Activated T-helper 2 cell treated with anti-CD3 and anti-CD28 coated beads, Interferon-gamma antibody, Interleukin-2, Interleukin-4, amounts not matched to agents 10 μg/mL and 5 μg/mL and 100 μg/mL, durations not matched to agents 14 hours and 24 hours and 36 hours (primary cell): ENCODE measurements around the gene HMGCLL1. TPM values are rescaled to one million over a fixed set of nuclear protein-coding genes. Genes with fewer than 3 reads are reported as not detected.

Experiments
- DNase-seq: peaks from one replicate; pipeline ENCODE4 v3.0.0; 2021; ENCODE audit warnings: low spot score
- H3K27ac Mint-ChIP-seq: one replicate; pipeline ENCODE4 v1.8.0; 2021; ENCODE audit warnings: mixed read lengths
- H3K27me3 Mint-ChIP-seq: one replicate; pipeline ENCODE4 v1.8.0; 2021; ENCODE audit warnings: low read depth, mixed read lengths
- H3K36me3 Mint-ChIP-seq: one replicate; pipeline ENCODE4 v1.8.0; 2021; ENCODE audit warnings: low read depth, mixed read lengths
- H3K4me1 Mint-ChIP-seq: one replicate; pipeline ENCODE4 v1.8.0; 2021; ENCODE audit warnings: low read depth, mixed read lengths
- H3K4me3 Mint-ChIP-seq: one replicate; pipeline ENCODE4 v1.8.0; 2021; ENCODE audit warnings: low read depth, mild to moderate bottlenecking, moderate library complexity, mixed read lengths
- H3K9me3 Mint-ChIP-seq: one replicate; pipeline ENCODE4 v1.8.0; 2021; ENCODE audit warnings: mixed read lengths
- intact Hi-C: fragments of 100-400 bp; cut with micrococcal nuclease; formaldehyde crosslinking; loops from one replicate; pipeline ENCODE4 v1.15.1; 2023
- total RNA-seq: library from RNA; stranded (reverse); gene quantifications from 2 replicates; pipeline ENCODE4 v1.2.3, GENCODE V29; 2022

Gene HMGCLL1
- total RNA-seq, 1 donor from 2014 or later, result not detected

DNA sequence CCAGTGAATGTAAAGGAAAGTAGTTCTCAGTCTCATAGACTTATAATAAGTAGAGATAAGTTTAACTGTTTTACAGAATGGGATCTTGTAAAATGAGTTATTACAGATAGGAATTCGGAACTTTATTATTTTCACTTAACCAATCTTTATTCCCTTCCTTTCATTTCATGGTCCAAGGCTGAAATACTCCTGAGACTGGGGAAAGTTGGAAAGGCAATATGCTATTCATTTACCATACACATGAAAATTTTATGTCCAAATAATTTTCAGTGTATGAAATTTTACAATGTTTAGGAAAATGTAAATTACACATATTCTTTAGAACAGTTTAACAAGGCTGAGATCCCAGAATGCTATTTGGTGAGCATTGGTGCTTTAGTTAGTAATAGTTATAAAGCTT, 62.3 kb downstream of the HMGCLL1 start:
- DNase-seq, result no peak
- intact Hi-C loops, result no loop called here
- H3K27ac Mint-ChIP-seq, result no peak overlapping the region

DNA sequence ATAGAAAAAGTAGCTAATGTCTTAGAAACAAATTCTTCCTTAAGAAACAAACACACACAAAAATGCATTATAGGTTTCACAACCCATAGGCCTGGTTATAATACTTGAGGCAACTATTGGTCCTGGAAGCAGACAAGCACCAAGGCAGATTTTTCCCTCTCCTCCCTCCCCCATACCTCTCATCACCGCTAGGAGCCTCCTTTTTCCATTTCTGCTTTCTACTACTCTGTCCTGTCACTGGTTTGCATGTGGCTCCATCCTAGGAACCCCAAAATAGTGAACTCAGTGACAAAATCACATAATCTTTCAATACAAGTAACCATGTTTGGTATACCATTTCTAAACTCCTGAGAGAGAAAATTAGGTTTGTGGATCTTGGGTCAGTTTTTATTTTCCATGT, 66.1 kb downstream of the HMGCLL1 start:
- intact Hi-C loops, result no loop called here
- H3K9me3 Mint-ChIP-seq, result peaks cover 5% of the 10 kb centered on the region
- no peak for DNase-seq
- H3K36me3 Mint-ChIP-seq, result no peaks in the 10 kb centered on the region
- no peak overlapping the region for H3K27ac Mint-ChIP-seq
- no peaks in the 10 kb centered on the region for H3K27me3 Mint-ChIP-seq
- H3K4me1 Mint-ChIP-seq, result no peaks in the 10 kb centered on the region
- H3K4me3 Mint-ChIP-seq, result no peak overlapping the region

More for the DNA sequence above, 62.3 kb downstream of the HMGCLL1 start:
- Mint-ChIP-seq H3K9me3 (no peaks in the 10 kb centered on the region), H3K36me3 (no peaks in the 10 kb centered on the region), H3K27me3 (no peaks in the 10 kb centered on the region), H3K4me3 (no peak overlapping the region), H3K4me1 (no peaks in the 10 kb centered on the region)

- H3K36me3 Mint-ChIP-seq, result no peaks in the 10 kb centered on the region
- intact Hi-C loops, result no loop called here
- H3K4me1 Mint-ChIP-seq, result no peaks in the 10 kb centered on the region
- H3K27ac Mint-ChIP-seq, result no peak overlapping the region
- no peak for DNase-seq
- H3K27me3 Mint-ChIP-seq, result no peaks in the 10 kb centered on the region
- H3K9me3 Mint-ChIP-seq, result peaks cover 5% of the 10 kb centered on the region
- H3K4me3 Mint-ChIP-seq, result no peak overlapping the region
Measured at GRCh38 chr6:55511122-55511800, 67.7 kb downstream of the HMGCLL1 start.

- Mint-ChIP-seq H3K27me3 (no peaks in the 10 kb centered on the region), H3K4me3 (no peak overlapping the region)
- intact Hi-C loops, result no loop called here
Measured at GRCh38 chr6:55499591-55499990, 79.4 kb downstream of the HMGCLL1 start.

DNA sequence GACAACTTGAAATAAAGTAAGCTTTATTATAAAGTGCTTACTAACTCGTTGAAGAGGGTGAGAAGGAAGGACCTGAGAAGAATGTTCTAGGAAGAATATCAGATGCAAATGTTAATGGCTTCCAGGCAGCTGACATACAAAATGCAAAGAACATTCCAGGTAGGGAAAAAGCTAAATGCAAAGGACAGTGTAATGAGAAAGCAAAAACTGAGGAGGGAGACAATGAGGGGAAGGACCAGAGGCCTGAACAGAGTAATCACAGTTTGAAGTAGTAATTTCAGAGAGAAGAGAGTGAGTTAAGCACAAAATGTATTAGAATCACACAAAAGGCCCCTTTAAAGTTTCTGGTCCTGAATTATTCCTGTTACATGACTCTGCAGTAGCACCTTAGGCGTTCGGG, 81.3 kb downstream of the HMGCLL1 start:
- H3K4me1 Mint-ChIP-seq, result no peaks in the 10 kb centered on the region
- no peaks in the 10 kb centered on the region for H3K27me3 Mint-ChIP-seq
- intact Hi-C loops, result no loop called here
- H3K9me3 Mint-ChIP-seq, result no peaks in the 10 kb centered on the region
- no peak for DNase-seq
- H3K4me3 Mint-ChIP-seq, result no peak overlapping the region
- no peaks in the 10 kb centered on the region for H3K36me3 Mint-ChIP-seq
- H3K27ac Mint-ChIP-seq, result no peak overlapping the region

More at GRCh38 chr6:55499591-55499990, 79.4 kb downstream of the HMGCLL1 start:
- H3K4me1 Mint-ChIP-seq, result no peaks in the 10 kb centered on the region
- H3K9me3 Mint-ChIP-seq, result peaks cover 4% of the 10 kb centered on the region
- no peaks in the 10 kb centered on the region for H3K36me3 Mint-ChIP-seq
- H3K27ac Mint-ChIP-seq, result no peak overlapping the region
- DNase-seq, result no peak

GRCh38 chr6:55496201-55496600, 82.8 kb downstream of the HMGCLL1 start:
- H3K4me3 Mint-ChIP-seq, result no peak overlapping the region
- no peaks in the 10 kb centered on the region for H3K27me3 Mint-ChIP-seq
- no peaks in the 10 kb centered on the region for H3K36me3 Mint-ChIP-seq
- no peaks in the 10 kb centered on the region for H3K4me1 Mint-ChIP-seq
- no peak for DNase-seq
- intact Hi-C loops, result no loop called here
- H3K9me3 Mint-ChIP-seq, result no peaks in the 10 kb centered on the region
- no peak overlapping the region for H3K27ac Mint-ChIP-seq

GRCh38 chr6:55495277-55495676, 83.7 kb downstream of the HMGCLL1 start:
- Mint-ChIP-seq H3K36me3 (no peaks in the 10 kb centered on the region), H3K4me3 (no peak overlapping the region), H3K9me3 (no peaks in the 10 kb centered on the region), H3K27me3 (no peaks in the 10 kb centered on the region), H3K27ac (no peak overlapping the region), H3K4me1 (no peaks in the 10 kb centered on the region)
- intact Hi-C loops, result no loop called here
- DNase-seq, result no peak

DNA sequence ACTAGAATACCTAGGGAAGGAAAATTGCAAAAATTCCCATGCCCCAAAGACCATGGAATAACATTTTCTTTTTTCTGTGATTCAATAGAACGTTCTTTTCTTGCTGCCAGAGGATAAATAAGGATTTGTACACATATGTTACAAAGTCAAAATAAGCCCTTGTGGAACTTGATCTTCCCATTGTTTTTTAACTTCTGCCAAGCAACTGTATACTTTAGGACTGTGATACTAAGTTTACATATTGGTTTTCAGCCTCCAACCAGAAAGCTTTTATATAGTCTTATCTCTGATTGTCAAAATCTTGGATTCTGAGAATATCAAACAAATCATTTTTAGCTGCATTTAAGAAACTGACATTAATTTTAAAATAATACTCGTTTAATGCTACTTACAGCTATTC, 84.6 kb downstream of the HMGCLL1 start:
- H3K4me1 Mint-ChIP-seq, result no peaks in the 10 kb centered on the region
- H3K27me3 Mint-ChIP-seq, result no peaks in the 10 kb centered on the region
- intact Hi-C loops, result no loop called here
- no peaks in the 10 kb centered on the region for H3K36me3 Mint-ChIP-seq
- H3K9me3 Mint-ChIP-seq, result no peaks in the 10 kb centered on the region
- no peak overlapping the region for H3K4me3 Mint-ChIP-seq
- no peak for DNase-seq
- H3K27ac Mint-ChIP-seq, result no peak overlapping the region

DNA sequence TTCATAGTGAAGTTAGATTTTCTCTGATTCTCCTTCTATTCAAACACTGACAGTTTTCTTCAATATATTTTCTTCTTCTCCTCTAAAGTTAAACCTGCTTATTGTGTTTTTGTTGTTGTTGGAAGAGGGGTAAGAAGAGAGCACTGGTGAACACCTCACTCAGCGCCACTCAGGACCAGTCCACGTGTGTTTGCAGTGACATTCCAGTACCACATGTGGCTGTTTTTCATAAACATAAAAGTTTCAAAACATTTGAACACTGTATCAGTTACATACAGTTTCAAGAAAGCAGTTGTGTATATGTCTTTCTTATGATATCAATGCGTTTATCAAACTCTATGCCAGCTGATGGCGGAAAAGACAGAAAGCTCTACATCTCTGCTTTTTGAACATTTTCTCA, 86.7 kb downstream of the HMGCLL1 start:
- H3K36me3 Mint-ChIP-seq, result no peaks in the 10 kb centered on the region
- no peaks in the 10 kb centered on the region for H3K27me3 Mint-ChIP-seq
- no peak for DNase-seq
- H3K4me3 Mint-ChIP-seq, result no peak overlapping the region
- H3K27ac Mint-ChIP-seq, result no peak overlapping the region
- no peaks in the 10 kb centered on the region for H3K4me1 Mint-ChIP-seq
- intact Hi-C loops, result no loop called here
- H3K9me3 Mint-ChIP-seq, result peaks cover 4% of the 10 kb centered on the region

GRCh38 chr6:55490871-55491270, 88.1 kb downstream of the HMGCLL1 start:
- peaks cover 4% of the 10 kb centered on the region for H3K9me3 Mint-ChIP-seq
- H3K4me1 Mint-ChIP-seq, result no peaks in the 10 kb centered on the region
- DNase-seq, result no peak
- no peak overlapping the region for H3K27ac Mint-ChIP-seq
- intact Hi-C loops, result no loop called here
- no peaks in the 10 kb centered on the region for H3K27me3 Mint-ChIP-seq
- H3K4me3 Mint-ChIP-seq, result no peak overlapping the region
- H3K36me3 Mint-ChIP-seq, result no peaks in the 10 kb centered on the region

- no peaks in the 10 kb centered on the region for H3K27me3 Mint-ChIP-seq
- no peaks in the 10 kb centered on the region for H3K4me1 Mint-ChIP-seq
- no peaks in the 10 kb centered on the region for H3K9me3 Mint-ChIP-seq
- no peak for DNase-seq
- intact Hi-C loops, result no loop called here
- no peak overlapping the region for H3K27ac Mint-ChIP-seq
- no peak overlapping the region for H3K4me3 Mint-ChIP-seq
- H3K36me3 Mint-ChIP-seq, result no peaks in the 10 kb centered on the region
Measured at GRCh38 chr6:55474382-55474781, 104.6 kb downstream of the HMGCLL1 start.

DNA sequence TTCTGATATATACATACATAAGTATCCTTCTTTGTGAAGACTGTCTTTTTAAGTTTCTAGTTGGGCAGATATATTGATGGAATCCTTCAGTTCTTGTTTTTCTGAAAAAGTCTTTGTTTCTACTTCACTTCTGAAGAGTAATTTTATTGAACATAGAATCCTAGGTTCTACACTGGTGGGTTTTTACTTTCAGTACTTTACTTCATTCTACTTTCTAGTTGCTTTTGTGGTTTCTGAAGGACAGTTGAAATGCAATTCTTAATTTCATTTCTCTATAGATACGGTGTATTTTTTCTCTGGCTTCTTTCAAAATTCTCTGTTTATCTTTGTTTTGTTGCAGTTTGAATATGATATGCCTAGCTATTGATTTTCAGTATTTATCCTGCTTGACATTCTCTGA, 105.3 kb downstream of the HMGCLL1 start:
- H3K27me3 Mint-ChIP-seq, result no peaks in the 10 kb centered on the region
- H3K9me3 Mint-ChIP-seq, result no peaks in the 10 kb centered on the region
- no peak overlapping the region for H3K4me3 Mint-ChIP-seq
- intact Hi-C loops, result no loop called here
- DNase-seq, result no peak
- H3K27ac Mint-ChIP-seq, result no peak overlapping the region
- no peaks in the 10 kb centered on the region for H3K36me3 Mint-ChIP-seq
- H3K4me1 Mint-ChIP-seq, result no peaks in the 10 kb centered on the region

DNA sequence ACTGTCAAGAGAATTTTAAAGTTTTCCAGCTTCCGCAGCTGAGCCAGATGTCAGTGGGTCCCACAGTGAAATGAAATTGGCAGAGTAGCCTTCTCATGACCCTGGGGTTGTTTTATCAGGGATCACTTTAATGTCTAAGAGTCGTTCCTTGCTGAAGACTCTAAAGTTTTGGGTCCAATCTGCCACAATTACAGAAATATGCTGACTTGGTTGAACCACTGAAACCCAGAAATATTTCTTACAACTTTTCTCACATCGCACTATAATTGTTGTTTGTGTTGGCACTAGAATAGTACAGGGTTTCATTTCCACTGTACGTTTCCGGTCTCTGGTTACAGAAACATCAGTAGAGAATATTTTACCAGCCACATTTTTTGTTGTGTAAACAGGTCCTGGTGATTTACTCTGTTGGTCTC, 109.0 kb downstream of the HMGCLL1 start:
- intact Hi-C loops, result no loop called here
- DNase-seq, result no peak
- no peak overlapping the region for H3K4me3 Mint-ChIP-seq
- no peak overlapping the region for H3K27ac Mint-ChIP-seq
- H3K9me3 Mint-ChIP-seq, result no peaks in the 10 kb centered on the region
- no peaks in the 10 kb centered on the region for H3K27me3 Mint-ChIP-seq
- no peaks in the 10 kb centered on the region for H3K4me1 Mint-ChIP-seq
- no peaks in the 10 kb centered on the region for H3K36me3 Mint-ChIP-seq

GRCh38 chr6:55456016-55456415, 123.0 kb downstream of the HMGCLL1 start:
- Mint-ChIP-seq H3K27ac (no peak overlapping the region), H3K27me3 (no peaks in the 10 kb centered on the region), H3K36me3 (no peaks in the 10 kb centered on the region), H3K4me3 (no peak overlapping the region), H3K4me1 (no peaks in the 10 kb centered on the region), H3K9me3 (peaks cover 5% of the 10 kb centered on the region)
- DNase-seq, result no peak
- intact Hi-C loops, result no loop called here
